GM18502 (cell line): Measurements from ENCODE around the gene PARP15.
A peak's percentile ranks its signal among the peaks of the same experiment; 100 is the strongest.
"Not testable (repeated sequence)": the region's sequence is repeated elsewhere in the genome, so short reads cannot be mapped to it uniquely, and the experiment has no call there.

Source experiments
- ATAC-seq: cut with Tn5 transposase; IDR thresholded peaks from one replicate; pipeline ENCODE4 v1.9.1; 2021; ENCODE audit warnings: mild to moderate bottlenecking; ENCODE audit not compliant: unreplicated experiment, poor library complexity

The PARP15 gene

DNA sequence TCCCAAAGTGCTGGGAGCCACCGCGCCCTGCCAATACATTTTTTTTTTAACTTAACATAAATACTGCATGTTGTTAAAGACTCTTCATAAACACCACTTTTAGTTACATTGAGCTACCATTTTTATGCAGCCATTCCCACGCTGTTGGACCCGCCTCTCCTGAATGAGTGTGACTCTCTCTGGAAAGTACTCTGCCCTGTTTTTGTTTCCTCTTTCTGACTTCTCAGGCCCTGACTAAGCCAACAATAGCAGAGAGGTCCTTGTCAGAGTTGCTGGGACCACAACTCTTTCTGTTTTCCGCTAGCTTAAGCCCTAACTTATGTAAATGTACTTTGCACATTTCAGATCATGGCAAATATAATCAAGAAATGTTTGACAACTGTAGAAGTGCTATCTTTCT is 35.2 kb downstream of the PARP15 start:
- ATAC-seq = no peak

DNA sequence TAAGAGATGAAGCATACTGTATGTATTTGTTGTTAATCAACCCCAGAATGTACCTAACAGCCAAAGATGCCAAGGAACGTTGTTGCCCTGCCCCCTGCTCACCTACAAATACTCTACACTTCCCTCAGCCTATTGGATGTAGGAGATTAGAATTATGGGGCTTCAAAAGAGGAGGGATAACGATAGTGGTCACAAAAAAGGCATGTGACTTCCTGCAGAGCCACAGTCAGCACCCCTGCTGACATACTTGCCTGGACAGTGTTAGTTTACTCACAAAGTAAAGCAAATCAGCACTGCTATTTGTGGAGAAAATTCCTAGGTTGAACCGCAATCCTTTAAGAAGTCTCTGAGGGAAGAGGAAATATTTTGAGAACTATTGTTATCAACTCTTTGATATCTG is 37.9 kb downstream of the PARP15 start:
- ATAC-seq = no peak

DNA sequence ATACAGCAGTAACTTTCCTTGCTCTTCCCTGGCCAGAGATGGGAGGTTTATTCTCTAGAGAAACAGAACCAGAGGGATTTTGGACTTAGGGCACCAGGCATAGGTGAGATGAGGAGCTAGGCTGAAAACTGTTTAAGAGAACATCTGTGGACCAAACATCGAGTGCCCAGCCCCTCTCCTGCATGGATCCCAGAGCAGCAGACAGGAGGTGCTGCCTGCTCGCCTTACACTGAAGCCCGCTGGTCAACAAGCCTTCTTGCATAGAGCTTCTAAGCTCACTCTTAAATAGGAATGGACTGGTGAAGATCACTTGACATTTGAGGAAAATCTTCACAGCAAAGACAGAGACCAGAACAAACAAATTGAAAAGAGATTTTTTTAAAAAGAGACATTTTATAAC is 41.2 kb downstream of the PARP15 start:
- ATAC-seq = no peak

DNA sequence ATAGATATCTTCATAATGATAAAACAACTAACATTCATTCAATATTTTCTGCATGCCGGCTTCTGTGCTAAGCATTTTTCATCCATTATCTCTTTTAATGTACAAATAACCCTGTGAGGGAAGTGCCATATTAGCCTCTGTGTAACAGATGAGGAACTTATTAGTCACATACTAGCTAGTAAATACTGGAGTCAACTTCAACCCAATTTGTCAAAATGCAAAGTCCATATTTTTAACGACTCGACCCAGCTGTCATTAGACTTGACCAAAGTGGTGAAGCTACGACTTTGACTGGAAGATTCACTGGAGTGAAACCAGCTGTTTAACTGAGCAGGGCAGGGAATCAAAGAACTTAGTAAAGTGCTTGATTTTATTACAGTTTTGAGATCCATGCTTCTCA is 41.6 kb downstream of the PARP15 start:
- no peak for ATAC-seq

DNA sequence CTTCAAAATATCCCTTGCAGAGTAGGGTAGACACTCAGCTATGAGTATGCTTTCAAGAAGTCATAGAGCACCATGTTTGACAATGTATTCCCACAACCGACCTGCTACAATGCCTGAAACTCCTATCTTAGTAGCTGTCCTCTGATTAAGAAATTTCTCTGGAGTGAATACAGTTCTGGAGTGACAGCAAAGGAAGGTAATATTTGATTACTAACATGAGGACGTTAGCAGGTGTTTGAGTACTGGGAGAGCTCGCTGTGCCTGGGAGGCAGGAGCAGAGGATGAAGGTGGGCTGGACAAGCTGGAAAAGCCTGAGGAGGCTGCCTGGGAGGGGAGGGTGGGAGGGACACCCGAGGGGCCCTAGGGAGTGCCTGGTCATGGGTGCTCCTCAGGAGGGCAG is 42.9 kb downstream of the PARP15 start:
- no peak for ATAC-seq

DNA sequence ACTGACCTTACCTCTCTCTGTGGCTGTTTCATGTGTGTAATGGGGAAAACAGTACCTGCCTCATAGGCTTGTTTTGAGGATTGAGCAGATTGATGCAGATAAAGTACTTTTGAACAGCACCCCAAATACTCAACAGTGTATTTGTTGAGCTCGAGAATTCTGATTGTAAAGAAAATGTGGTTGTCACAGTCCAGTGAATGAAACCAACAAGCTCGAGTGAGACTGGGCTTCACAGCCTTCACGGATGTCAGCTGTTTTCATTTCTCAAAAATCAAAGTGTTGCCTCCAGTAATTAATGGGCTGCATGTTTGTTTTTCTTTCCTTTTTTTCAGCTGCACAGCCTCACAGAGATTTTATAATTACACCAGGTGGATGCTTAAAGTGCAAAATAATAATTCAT is 43.7 kb downstream of the PARP15 start:
- ATAC-seq = peak; percentile 64

DNA sequence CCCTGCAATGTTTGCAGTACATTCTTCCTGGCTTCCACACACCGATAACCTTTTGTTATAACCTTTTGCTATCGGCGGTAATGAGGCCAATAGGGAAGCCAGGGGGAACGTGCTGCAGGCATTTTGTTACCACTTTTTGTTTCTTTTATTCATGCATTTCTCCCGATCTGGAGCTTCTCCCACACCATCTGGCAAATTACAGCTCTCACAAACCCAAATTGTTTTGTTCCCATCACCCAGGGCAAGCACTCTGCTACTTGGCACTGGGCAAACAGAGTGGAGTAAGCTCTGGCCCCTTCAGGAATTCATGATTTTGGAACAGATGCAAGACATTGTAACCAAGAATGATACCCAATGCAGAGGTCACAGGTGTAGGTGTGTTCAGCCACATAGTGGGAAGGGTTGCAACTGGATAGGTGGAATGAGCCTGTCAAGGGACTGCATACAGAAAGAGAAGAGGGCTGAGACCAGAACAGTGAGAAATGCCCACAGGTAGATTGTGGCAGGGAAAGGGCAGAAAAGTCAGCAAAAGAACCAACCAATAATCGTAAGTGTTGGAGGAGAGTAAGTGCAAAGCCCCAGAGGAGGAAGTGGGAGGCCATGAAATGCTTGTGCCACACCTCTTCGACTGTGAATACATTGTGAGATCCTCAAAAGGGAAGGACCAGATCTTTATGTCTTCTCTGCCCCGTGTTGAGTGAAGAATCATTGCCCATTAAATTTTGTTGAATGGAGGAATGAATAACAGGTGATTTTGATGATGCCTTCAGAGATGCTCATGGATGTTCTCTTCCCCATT is 45.8 kb downstream of the PARP15 start:
- no peak for ATAC-seq

DNA sequence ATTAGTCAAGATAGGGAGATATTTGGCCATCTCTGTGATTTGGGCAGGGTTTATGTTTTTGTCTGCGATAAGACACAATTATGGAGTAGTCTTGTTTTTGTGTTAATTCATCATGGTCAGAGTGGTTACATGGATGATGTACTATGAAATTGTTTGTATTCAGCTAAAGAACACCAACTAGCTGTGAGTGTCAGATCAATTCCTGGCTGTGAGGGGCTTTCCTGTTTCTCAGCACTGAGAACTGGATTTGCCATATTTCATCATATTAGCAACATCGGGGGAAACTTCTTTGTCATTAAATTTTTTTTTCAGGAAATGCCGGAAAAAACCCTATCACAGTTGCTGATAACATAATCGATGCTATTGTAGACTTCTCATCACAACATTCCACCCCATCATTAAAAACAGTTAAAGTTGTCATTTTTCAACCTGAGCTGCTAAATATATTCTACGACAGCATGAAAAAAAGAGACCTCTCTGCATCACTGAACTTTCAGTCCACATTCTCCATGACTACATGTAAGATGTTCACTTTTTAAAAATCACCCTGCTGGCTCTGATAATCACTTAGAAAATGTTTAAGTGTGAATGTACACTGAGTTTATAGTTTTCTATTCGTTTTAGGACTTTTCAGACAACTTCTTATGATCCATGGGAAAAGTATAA is 49.2 kb downstream of the PARP15 start:
- no peak for ATAC-seq

DNA sequence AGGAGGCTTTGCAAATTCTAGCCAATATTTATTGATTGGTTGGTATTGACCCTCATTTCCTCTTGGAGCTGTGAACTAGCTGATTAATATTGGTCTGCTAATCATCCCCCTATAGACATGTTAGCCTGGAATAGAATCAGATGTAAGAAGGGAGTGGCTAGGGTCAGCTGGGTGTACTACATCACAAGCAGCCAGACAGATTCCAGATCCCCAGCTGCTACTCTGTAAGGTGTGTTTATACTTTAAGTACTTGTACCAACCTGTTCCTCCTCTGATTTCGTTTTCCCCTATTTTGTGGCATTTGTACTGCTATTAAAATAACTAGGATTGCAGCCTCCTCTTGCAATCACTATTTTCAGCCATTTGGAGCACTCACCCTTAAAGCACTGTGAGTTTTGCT is 49.9 kb downstream of the PARP15 start:
- ATAC-seq = no peak

DNA sequence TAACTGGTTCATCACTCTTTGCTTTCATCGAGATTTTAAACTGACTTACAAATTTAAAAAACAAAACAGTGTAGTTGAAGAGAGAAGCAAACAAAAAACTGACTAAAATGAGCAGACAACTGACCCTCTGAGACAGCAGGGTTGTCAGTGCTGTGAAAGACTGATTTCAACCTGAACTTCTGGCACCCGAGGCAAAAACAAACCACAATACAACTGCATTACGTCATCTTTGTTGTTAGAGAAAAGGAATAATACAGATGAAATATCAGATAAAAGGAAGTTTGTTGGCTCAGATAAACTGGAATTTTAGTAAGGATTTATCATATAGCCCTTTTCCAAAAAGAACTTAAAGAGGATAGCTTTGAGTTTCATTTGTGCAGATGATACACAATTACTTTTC is 51.1 kb downstream of the PARP15 start:
- ATAC-seq = no peak

DNA sequence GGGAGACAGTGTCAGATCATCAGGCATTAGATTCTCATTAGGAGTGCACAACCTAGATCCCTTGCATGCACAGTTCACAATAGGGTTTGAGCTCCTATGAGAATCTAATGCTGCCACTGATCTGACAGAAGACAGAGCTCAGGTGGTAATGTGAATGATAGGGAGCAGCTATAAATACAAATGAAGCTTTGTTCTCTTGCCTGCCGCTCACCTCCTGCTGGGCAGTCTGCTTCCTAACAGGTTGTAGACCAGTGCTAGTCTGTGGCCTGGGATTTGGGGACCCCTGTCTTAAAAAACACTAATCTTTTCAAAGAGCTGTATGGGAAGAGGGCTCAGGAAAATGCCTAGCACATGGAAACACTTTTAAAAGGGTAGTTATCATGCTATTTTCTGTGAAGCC is 52.3 kb downstream of the PARP15 start:
- ATAC-seq = no peak

DNA sequence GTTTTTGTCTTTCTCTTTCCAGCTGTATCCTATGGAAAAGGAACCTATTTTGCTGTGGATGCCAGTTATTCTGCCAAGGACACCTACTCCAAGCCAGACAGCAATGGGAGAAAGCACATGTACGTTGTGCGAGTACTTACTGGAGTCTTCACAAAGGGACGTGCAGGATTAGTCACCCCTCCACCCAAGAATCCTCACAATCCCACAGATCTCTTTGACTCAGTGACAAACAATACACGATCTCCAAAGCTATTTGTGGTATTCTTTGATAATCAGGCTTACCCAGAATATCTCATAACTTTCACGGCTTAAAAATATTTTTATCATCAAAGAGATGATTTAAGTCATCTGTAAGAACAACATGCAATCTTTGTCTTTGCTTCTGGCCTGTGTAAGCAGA is 58.3 kb downstream of the PARP15 start:
- no peak for ATAC-seq

DNA sequence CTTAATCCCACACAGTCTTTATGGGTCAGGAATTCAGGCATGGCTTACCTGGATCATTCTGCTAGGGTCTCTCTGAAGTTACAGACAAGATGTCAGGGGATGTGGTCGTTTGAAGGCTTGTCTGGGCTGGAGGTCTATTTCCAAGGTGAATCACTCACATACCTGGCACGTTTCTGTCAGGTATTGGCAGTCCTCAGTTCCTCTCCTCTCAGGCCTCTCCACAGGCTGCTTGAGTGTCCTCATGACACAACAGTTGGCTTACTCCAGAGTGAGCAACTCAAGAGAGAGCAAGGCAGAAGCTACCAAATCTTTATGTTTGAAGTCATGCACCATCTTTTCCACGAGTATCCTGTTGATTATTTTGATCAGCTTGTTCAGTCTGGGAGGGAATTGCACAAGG is 59.2 kb downstream of the PARP15 start:
- ATAC-seq = no peak

DNA sequence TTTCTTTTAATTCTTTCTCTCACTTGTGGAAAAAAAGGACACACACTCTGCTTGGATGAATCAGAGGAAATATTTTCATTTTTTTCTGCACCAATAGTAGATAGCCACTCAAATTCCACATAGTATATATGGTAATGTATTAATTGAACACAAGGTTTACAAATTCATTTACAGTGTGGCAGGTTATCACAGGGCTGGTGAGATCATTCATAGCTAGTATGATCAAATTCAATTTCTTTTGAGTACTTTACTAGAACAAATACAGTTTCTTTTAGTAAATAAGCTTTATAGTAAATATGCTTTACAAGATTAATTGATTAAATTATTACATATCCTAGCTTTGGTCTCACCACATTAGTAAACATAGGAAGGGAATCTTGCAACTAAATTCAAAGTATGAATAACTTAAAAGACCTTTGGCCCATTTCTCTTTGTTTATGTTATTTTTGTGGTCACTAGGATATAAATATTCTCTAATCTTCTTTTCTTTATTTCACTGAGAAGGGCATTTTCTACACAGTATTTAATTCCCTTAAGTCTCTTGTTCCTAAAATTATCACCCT is 63.1 kb downstream of the PARP15 start:
- no peak for ATAC-seq

DNA sequence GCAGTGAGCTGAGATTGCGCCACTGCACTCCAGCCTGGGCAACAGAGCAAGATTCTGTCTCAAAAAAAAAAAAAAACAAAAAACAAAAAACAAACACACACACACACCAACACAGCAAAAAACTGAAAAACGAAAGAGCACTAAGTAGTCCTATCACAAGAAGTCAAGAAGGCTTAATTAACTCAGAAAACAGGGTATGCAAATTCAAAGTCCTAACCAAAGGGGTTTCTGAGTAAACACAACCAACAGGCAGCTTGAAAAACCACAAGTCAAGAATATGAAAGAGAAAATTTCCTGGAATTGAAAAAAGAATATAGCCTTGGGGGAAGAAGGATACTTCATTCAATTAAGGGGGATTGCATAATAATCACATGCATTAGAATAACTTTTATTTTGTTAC is 65.5 kb downstream of the PARP15 start:
- ATAC-seq = peak; percentile 80

DNA sequence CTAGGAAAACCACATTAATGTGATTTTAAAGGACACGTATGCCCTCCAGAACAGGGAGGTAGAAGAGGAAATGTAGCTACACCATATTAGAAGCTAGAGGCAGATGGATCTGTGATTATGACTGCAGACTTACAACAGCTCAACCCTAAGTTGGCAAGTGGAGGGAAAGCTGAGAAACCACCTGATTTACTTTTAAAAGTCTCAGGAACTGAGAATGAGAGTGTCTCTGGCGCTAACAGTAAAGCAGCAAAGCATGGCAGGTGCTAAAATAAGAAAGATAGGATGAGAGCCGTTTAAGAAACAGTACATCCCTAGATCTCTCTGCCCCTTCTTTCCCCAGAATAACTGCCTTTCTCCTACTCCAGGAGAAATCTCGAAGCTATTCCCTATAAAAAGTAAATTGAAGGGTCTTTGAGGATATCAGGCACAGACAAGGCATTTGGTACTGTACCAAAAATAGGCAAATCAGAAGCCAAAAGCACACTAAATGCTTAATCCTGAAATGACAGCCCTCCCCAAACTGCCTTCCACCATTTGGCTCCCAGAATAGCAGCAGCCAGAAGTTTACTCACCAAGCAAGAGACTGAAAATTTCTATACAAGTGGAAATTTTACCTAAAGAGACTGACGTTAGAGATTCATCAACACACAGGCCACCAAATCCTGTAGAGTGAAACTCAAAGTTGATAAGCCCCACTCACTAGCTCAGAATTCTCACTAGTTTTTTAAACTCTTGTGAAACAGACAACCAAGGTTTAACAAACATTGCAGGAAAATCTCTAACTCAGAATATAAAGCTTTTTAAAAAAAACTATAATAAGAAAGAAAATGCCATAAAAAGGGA is 68.9 kb downstream of the PARP15 start:
- ATAC-seq = peak; percentile 72

DNA sequence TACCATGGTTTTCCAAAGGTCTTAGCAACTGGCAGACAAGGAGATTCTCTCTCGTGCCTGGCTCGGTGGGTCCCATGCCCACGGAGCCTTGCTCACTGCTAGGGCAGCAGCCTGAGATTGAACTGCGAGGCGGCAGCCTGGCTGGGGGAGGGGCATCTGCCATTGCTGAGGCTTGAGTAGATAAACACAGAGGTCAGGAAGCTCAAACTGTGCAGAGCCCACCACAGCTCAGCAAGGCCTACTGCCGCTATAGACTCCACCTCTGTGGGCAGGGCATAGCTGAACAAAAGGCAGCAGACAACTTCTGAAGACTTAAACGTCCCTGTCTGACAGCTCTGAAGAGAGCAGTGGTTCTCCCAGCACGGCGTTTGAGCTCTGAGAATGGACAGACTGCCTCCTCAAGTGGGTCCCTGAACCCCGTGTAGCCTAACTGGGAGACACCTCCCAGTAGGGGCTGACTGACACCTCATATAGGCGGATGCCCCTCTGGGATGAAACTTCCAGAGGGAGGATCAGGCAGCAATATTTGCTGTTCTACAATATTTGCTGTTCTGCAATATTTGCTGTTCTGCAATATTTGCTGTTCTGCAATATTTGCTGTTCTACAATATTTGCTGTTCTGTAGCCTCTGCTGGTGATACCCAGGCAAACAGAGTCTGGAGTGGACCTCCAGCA is 73.9 kb downstream of the PARP15 start:
- ATAC-seq = not testable (repeated sequence)

DNA sequence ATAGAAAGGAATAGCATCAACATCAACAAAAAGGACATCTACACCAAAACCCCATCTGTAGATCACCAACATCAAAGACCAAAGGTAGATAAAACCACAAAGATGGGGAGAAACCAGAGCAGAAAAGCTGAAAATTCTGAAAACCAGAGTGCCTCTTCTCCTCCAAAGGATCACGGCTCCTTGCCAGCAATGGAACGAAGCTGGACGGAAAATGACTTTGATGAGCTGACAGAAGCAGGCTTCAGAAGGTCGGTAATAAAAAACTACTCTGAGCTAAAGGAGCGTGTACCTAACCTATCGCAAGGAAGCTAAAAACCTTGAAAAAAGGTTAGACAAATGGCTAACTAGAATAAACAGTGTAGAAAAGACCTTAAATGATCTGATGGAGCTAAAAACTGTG is 74.5 kb downstream of the PARP15 start:
- ATAC-seq = not testable (repeated sequence)

DNA sequence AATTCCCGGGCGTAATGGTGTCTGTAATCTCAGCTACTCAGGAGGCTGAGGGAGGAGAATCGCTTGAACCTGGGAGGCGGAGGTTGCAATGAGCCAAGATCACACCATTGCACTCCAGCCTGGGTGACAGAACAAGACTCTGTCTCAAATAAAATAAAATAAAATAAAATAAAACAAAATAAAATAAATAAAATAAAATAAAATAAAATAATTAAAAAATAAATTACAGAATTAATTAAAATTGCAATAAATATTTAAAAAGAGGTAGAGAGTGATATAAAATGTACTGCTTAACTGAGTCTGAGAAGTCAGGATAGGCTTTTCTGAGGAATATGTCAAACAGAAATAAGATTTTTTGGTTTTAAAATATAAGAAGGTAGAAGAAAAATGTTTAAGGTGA is 80.9 kb downstream of the PARP15 start:
- not testable (repeated sequence) for ATAC-seq

DNA sequence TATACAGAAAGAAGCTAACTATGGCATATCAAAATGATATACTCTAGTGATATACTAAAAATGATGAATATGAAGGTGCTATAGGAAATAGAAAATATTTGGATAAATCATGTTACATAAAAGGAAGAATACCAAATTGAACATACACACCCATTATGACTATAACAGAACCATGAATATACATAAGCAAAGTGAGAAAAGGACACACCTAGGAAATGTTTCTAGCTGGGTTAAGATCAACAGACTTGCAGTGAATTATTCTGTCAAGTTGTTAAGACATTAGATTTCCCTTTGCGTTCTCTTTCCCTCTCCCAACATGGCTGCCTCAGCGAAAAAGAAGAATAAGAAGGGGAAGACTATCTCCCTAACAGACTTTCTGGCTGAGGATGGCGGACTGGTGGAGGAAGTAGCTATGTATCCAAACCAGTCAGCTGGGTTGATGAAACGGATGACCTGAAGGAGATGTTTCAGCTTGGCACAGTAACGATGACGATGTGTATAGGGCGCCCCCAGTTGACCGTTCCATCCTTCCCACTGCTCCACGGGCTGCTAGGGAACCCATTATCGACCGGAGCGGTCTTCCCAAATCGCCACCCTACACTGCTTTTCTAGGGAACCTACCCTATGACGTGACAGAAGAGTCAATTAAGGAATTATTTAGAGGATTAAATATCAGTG is 83.0 kb downstream of the PARP15 start:
- ATAC-seq = no peak
